Measurements from ENCODE around the gene HELLS.
"Not testable (repeated sequence)": the region's sequence is repeated elsewhere in the genome, so short reads cannot be mapped to it uniquely, and the experiment has no call there.

Gene HELLS

GRCh38 chr10:94614558-94614957 is 69.0 kb downstream of the HELLS start:
- DNase-seq: no peak

GRCh38 chr10:94617389-94617944 is 71.9 kb downstream of the HELLS start:
- no peak for DNase-seq

- no peak for DNase-seq
These were observed 77.1 kb downstream of the HELLS start for GRCh38 chr10:94622666-94623205.

- no peak for DNase-seq
These were observed 78.0 kb downstream of the HELLS start for GRCh38 chr10:94623572-94623971.

- no peak for DNase-seq
These were observed 80.9 kb downstream of the HELLS start for GRCh38 chr10:94626476-94626875.

- DNase-seq: no peak
These were observed 81.9 kb downstream of the HELLS start for GRCh38 chr10:94627511-94627910.

- no peak for DNase-seq
These were observed 84.6 kb downstream of the HELLS start for GRCh38 chr10:94630017-94630688.

- no peak for DNase-seq
These were observed 85.7 kb downstream of the HELLS start for GRCh38 chr10:94631077-94631875.

- no peak for DNase-seq
These were observed 87.4 kb downstream of the HELLS start for GRCh38 chr10:94632954-94633353.

GRCh38 chr10:94638097-94638496 is 92.5 kb downstream of the HELLS start:
- not testable (repeated sequence) for DNase-seq

GRCh38 chr10:94639902-94640301 is 94.3 kb downstream of the HELLS start:
- no peak for DNase-seq

- DNase-seq: no peak
These were observed 95.0 kb downstream of the HELLS start for GRCh38 chr10:94640562-94640961.

GRCh38 chr10:94641480-94641879 is 95.9 kb downstream of the HELLS start:
- no peak for DNase-seq

GRCh38 chr10:94644352-94644751 is 98.8 kb downstream of the HELLS start:
- no peak for DNase-seq

GRCh38 chr10:94645285-94645684 is 99.7 kb downstream of the HELLS start:
- no peak for DNase-seq
